ENCODE results near the gene PRKRIP1.
"Not testable (repeated sequence)": the region's sequence is repeated elsewhere in the genome, so short reads cannot be mapped to it uniquely, and the experiment has no call there.

Gene PRKRIP1

GRCh38 chr7:102395873-102396709 lies at the start of gene PRKRIP1:
Gene PRKRIP1, plus strand, starts transcription at chr7:102396363. Its CDS starts 49 bp downstream, at chr7:102396412.
- peak; percentile 89 to 96 for DNase-seq

GRCh38 chr7:102346983-102347382 lies 49.2 kb upstream of the PRKRIP1 start:
- DNase-seq = not testable (repeated sequence)

GRCh38 chr7:102356344-102356743 lies 39.8 kb upstream of the PRKRIP1 start, which contains the start of gene SPDYE6:
Gene SPDYE6, minus strand, starts transcription at chr7:102356444. Its CDS starts 421 bp downstream, at chr7:102356023.
- not testable (repeated sequence) for DNase-seq

- peak; percentile 99 for DNase-seq
Measured at GRCh38 chr7:102363549-102364393, 32.4 kb upstream of the PRKRIP1 start.

- DNase-seq = peak in 1 of 2 experiments; percentile 10
Measured at GRCh38 chr7:102364394-102364886, 31.7 kb upstream of the PRKRIP1 start.

GRCh38 chr7:102365390-102365789 lies 30.8 kb upstream of the PRKRIP1 start:
- not testable (repeated sequence) for DNase-seq

GRCh38 chr7:102370038-102370437 lies 26.1 kb upstream of the PRKRIP1 start:
- not testable (repeated sequence) for DNase-seq

GRCh38 chr7:102372796-102373195 lies 23.4 kb upstream of the PRKRIP1 start:
- not testable (repeated sequence) for DNase-seq

GRCh38 chr7:102376964-102377466 lies 19.1 kb upstream of the PRKRIP1 start:
- no peak for DNase-seq

GRCh38 chr7:102380837-102381236 lies 15.3 kb upstream of the PRKRIP1 start:
- not testable (repeated sequence) for DNase-seq

GRCh38 chr7:102381696-102382425 lies 14.3 kb upstream of the PRKRIP1 start:
- DNase-seq = not testable (repeated sequence)

GRCh38 chr7:102387064-102387463 lies 9.1 kb upstream of the PRKRIP1 start:
- DNase-seq = no peak

- no peak for DNase-seq
Measured at GRCh38 chr7:102389810-102390209, 6.4 kb upstream of the PRKRIP1 start.

GRCh38 chr7:102390697-102391484 lies 5.3 kb upstream of the PRKRIP1 start:
- peak; percentile 78 to 93 for DNase-seq

GRCh38 chr7:102392330-102392729 lies 3.8 kb upstream of the PRKRIP1 start:
- no peak for DNase-seq

GRCh38 chr7:102393467-102393866 lies 2.7 kb upstream of the PRKRIP1 start:
- DNase-seq = no peak

- peak in 1 of 2 experiments; percentile 71 for DNase-seq
Measured at GRCh38 chr7:102395592-102395872, 631 bp upstream of the PRKRIP1 start.

- peak in 1 of 2 experiments; percentile 27 for DNase-seq
Measured at GRCh38 chr7:102396710-102397019, 502 bp downstream of the PRKRIP1 start.

- no peak for DNase-seq
Measured at GRCh38 chr7:102398543-102398942, 2.4 kb downstream of the PRKRIP1 start.

- DNase-seq = no peak
Measured at GRCh38 chr7:102400360-102400759, 4.2 kb downstream of the PRKRIP1 start.

GRCh38 chr7:102403563-102403962 lies 7.4 kb downstream of the PRKRIP1 start:
- DNase-seq = no peak
